GM19240 (cell line): ENCODE results near the gene ATP1B4.
"Not testable (repeated sequence)": the region's sequence is repeated elsewhere in the genome, so short reads cannot be mapped to it uniquely, and the experiment has no call there.

Source experiments
- DNase-seq: peaks from one replicate; pipeline ENCODE4 v3.0.0; 2011; ENCODE audit warnings: low spot score; ENCODE audit not compliant: insufficient read length

The ATP1B4 gene

GRCh38 chrX:120361764-120362305 is at the start of gene ATP1B4:
TSS of gene ATP1B4 (plus strand) at chrX:120362089. CDS start at chrX:120362169, 80 bp downstream.
- DNase-seq = no peak

DNA sequence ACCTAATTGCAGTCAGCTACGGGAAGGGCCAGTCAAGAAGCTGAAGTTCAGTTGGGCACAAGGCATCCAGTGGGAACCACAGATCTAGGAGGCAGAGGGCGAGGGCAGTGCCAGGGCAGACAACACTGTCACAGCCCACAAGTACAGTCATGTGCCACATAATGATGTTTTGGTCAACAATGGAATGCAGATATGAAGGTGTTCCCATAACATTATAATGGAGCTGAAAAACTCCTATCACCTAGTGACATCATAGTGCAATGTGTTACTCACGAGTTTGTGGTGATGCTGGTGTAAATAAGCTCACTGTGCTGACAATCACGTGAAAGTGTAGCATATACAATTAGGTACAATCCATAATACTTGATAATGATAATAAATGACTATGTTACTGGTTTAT is 46.1 kb upstream of the ATP1B4 start:
- no peak for DNase-seq

- no peak for DNase-seq
Observed at GRCh38 chrX:120316587-120317283, 45.2 kb upstream of the ATP1B4 start.

- no peak for DNase-seq
Observed at GRCh38 chrX:120318411-120318810, 43.5 kb upstream of the ATP1B4 start.

DNA sequence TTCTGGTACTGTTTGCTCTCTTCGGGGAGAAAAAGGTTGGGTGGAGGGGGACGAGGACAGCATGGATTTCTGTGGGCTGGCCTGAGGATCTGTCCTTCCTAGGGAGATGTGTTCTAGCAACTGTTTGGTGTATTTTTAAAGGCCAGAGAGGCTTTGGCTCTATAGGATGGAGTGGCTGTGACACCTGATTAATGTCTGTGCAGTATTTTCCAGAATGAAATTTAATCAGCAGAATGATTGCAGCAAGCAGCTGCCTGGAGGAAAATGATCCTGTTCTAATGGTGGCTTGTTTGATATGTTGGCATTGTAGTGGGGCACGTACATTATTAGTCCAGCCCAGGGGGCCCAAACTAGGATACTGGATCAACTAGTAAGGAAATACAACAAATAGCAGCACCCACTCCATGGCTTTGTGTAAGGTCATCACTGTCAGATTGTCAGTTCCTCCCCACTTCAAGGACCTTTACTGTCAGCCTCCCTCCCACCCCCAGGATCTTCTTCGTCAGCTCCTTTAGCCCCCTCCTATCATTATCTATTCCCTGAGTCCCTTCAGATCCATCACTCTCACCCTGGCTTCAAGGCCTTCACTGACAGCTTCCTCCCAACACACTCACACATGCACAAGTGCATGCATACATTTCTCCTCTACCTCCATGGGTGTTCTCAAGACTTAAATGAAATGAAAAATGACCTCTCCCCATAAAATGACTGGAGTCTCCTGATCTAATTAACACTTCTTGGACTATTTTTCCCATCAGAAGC is 40.2 kb upstream of the ATP1B4 start:
- no peak for DNase-seq

DNA sequence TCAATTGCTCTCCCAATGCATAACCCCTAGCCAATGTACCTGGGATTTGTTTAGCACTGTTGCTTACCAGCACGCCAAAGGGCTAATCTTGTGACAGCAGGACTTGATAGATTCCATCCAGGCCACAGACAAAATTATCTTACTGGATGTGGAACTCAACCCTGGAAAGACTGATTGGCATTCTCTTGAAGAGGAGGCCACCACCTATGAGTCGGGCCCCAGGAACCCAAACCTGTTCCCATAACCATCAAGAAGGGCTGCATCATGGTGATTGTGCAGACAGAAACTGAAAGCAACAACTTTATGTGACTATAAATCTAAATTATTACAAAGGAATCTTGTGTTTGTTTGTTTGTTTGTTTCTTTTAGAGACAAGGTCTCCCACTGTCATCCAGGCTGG is 30.8 kb upstream of the ATP1B4 start:
- DNase-seq = no peak

GRCh38 chrX:120332394-120332793 is 29.5 kb upstream of the ATP1B4 start:
- DNase-seq = no peak

GRCh38 chrX:120334151-120334550 is 27.7 kb upstream of the ATP1B4 start:
- DNase-seq = no peak

- no peak for DNase-seq
Observed at GRCh38 chrX:120334603-120335002, 27.3 kb upstream of the ATP1B4 start.

DNA sequence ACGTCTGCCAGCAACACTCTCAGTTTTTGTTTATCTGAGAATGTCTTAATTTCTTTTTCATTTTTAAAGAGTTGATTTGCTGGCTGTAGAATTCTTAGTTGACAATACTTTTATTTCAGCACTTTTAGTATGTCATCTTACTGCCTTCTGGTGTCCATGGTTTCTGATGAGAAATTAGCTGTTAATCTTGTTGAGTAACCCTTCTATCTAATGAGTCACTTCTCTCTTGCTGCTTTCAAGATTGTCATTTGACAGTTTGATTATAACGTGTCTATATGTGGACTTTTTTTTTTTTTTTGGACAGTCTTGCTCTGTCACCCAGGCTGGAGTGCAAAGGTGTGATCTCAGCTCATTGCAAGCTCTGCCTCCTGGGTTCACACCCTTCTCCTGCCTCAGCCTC is 26.6 kb upstream of the ATP1B4 start:
- no peak for DNase-seq

DNA sequence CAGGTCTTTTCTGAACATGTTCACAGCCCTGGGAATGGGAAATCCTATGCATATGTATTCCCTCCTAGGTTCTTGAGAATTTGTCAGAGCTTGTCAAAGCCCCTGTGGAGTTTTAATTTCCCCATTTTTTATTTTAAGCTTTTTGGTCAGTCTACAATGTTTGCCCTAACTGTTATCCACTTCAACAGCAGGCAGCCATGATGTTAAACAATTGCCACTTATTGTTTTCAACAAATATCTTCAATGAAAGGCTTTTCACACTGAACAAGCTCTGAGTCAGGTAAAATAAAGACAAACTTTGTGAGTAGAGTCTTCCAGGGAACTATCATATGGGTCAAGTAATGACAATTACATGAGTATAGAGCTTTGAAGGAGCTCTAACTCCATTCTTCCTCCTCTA is 25.0 kb upstream of the ATP1B4 start:
- DNase-seq = no peak

GRCh38 chrX:120344566-120344965 is 17.3 kb upstream of the ATP1B4 start:
- not testable (repeated sequence) for DNase-seq

DNA sequence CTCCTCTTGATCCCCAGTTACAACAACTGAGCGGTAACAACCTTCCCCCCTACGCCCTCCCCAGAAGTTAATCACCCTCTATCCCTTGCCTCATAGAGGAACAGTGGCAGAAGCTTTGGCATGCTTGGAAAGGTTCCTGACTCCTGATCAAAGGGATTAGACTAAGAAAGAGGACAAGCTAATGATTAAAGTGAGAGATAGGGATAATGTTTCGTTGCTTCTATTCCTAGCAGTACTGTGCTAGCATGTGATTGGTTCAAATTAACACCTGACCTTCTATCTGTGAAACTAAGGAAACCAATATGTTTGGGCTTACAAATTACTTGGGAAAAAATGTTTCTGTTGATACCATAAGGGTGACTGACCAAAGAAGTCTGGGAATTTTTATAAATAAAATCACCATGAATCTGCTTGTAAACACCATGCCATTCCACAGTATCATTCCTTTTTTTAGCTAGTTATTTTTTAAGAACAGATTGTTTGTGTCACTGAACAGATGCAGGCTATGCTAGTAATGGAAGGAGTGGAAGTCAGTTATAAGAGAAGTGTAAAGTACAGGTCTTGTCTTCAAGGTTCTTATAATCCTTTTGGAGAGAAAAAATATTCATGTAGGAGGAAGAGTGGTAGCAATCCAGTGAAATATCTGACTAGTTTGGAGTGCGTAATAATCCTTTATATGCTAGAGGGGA is 11.3 kb upstream of the ATP1B4 start:
- no peak for DNase-seq

- DNase-seq = no peak
Observed at GRCh38 chrX:120356084-120356483, 5.8 kb upstream of the ATP1B4 start.

GRCh38 chrX:120357186-120357585 is 4.7 kb upstream of the ATP1B4 start:
- no peak for DNase-seq

- DNase-seq = no peak
Observed at GRCh38 chrX:120358737-120359456, 3.0 kb upstream of the ATP1B4 start.

- peak; percentile 21 for DNase-seq
Observed at GRCh38 chrX:120365320-120365719, 3.4 kb downstream of the ATP1B4 start.

GRCh38 chrX:120365968-120366367 is 4.1 kb downstream of the ATP1B4 start:
- no peak for DNase-seq

GRCh38 chrX:120366794-120367193 is 4.9 kb downstream of the ATP1B4 start:
- no peak for DNase-seq

DNA sequence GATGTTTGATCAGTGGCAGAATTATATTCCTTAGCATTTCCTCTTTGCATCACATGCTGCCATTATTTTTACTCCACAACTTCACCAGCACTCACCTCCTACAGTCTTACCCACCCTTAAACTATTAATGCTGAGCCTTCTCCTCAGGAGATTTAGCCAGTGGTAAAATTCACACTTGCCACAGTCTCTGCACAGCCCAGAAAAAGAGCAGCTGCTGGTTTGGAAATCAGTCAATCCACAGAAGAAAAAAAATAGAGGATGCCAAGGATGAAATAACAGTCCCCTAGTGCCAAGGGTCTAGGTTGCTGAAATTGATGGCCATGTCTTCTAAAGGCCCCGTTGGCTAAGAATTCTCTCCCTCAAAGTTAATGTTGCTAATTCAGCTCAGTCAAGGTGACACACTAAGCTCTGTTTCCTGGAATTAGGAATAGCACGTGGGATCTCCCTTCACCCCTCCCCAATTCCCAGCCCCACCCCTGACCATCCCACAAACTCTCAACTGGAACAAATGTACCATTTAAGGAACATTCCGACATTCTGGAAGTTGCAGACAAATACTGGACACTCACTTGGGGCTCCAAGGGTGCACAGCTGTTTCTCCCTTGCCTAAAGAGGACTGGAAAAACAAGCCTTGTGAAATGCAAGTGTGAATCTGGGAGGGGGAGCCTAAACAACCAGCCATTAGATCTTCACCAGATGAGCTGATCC is 5.7 kb downstream of the ATP1B4 start:
- no peak for DNase-seq
